ENCODE results near the gene BCKDHA.
"Not testable (repeated sequence)": the region's sequence is repeated elsewhere in the genome, so short reads cannot be mapped to it uniquely, and the experiment has no call there.

The BCKDHA gene

GRCh38 chr19:41376241-41376997 is 21.2 kb upstream of the BCKDHA start, which contains the start of gene TMEM91:
TSS of gene TMEM91 (plus strand) at chr19:41376533. CDS start at chr19:41378310, 1,777 bp downstream.
- peaks cover 58% of the 10 kb centered on the region for H3K4me1 Mint-ChIP-seq (ENCODE audit: low read depth)
- H3K9me3 Mint-ChIP-seq = no peaks in the 10 kb centered on the region
- no peaks in the 10 kb centered on the region for H3K27me3 Mint-ChIP-seq
- peaks cover 15% of the 10 kb centered on the region for H3K36me3 Mint-ChIP-seq (ENCODE audit: low read depth)
- H3K4me3 Mint-ChIP-seq = peak within 1 kb of the TSS; percentile 78
- intact Hi-C loops (cut with micrococcal nuclease) = no loop called here
- peak within 1 kb of the TSS; percentile 74 for H3K27ac Mint-ChIP-seq

GRCh38 chr19:41376998-41377365 is 20.6 kb upstream of the BCKDHA start:
- peaks cover 57% of the 10 kb centered on the region for H3K4me1 Mint-ChIP-seq (ENCODE audit: low read depth)
- intact Hi-C loops (cut with micrococcal nuclease) = no loop called here
- H3K36me3 Mint-ChIP-seq (ENCODE audit: low read depth) = peaks cover 18% of the 10 kb centered on the region
- H3K9me3 Mint-ChIP-seq = no peaks in the 10 kb centered on the region
- peak overlapping the region; percentile 74 for H3K27ac Mint-ChIP-seq
- H3K4me3 Mint-ChIP-seq = peak overlapping the region; percentile 78
- H3K27me3 Mint-ChIP-seq = no peaks in the 10 kb centered on the region

- Mint-ChIP-seq H3K36me3 (ENCODE audit: low read depth) (peaks cover 27% of the 10 kb centered on the region), H3K4me3 (peak overlapping the region; percentile 39), H3K9me3 (no peaks in the 10 kb centered on the region), H3K4me1 (ENCODE audit: low read depth) (peaks cover 52% of the 10 kb centered on the region), H3K27ac (peak overlapping the region; percentile 74), H3K27me3 (no peaks in the 10 kb centered on the region)
- intact Hi-C loops (cut with micrococcal nuclease) = no loop called here
Observed at GRCh38 chr19:41377977-41378709, 19.5 kb upstream of the BCKDHA start.

- H3K27ac Mint-ChIP-seq; H3K4me3 Mint-ChIP-seq; intact Hi-C loops (cut with micrococcal nuclease); H3K27me3 Mint-ChIP-seq; H3K9me3 Mint-ChIP-seq: not testable (repeated sequence)
- peaks cover 61% of the 10 kb centered on the region for H3K36me3 Mint-ChIP-seq (ENCODE audit: low read depth)
- peaks cover 43% of the 10 kb centered on the region for H3K4me1 Mint-ChIP-seq (ENCODE audit: low read depth)
Observed at GRCh38 chr19:41381536-41381935, 16.1 kb upstream of the BCKDHA start.

GRCh38 chr19:41384351-41384750 is 13.3 kb upstream of the BCKDHA start:
- intact Hi-C loops (cut with micrococcal nuclease) = no loop called here
- Mint-ChIP-seq H3K27me3 (no peaks in the 10 kb centered on the region), H3K27ac (no peak overlapping the region), H3K9me3 (no peaks in the 10 kb centered on the region), H3K4me1 (ENCODE audit: low read depth) (peaks cover 17% of the 10 kb centered on the region), H3K4me3 (no peak overlapping the region), H3K36me3 (ENCODE audit: low read depth) (peaks cover 74% of the 10 kb centered on the region)

GRCh38 chr19:41386442-41386841 is 11.2 kb upstream of the BCKDHA start:
- Mint-ChIP-seq H3K4me1 (ENCODE audit: low read depth) (peaks cover 5% of the 10 kb centered on the region), H3K4me3 (no peak overlapping the region), H3K9me3 (no peaks in the 10 kb centered on the region), H3K27ac (no peak overlapping the region), H3K27me3 (no peaks in the 10 kb centered on the region), H3K36me3 (ENCODE audit: low read depth) (peaks cover 95% of the 10 kb centered on the region)
- intact Hi-C loops (cut with micrococcal nuclease) = no loop called here

- Mint-ChIP-seq H3K4me1 (ENCODE audit: low read depth) (peaks cover 22% of the 10 kb centered on the region), H3K9me3 (no peaks in the 10 kb centered on the region), H3K27me3 (no peaks in the 10 kb centered on the region), H3K27ac (no peak overlapping the region), H3K36me3 (ENCODE audit: low read depth) (peaks cover 60% of the 10 kb centered on the region), H3K4me3 (no peak overlapping the region)
- intact Hi-C loops (cut with micrococcal nuclease) = no loop called here
Observed at GRCh38 chr19:41391618-41392017, 6.0 kb upstream of the BCKDHA start.

GRCh38 chr19:41392775-41393174 is 4.8 kb upstream of the BCKDHA start:
- intact Hi-C loops (cut with micrococcal nuclease) = no loop called here
- peaks cover 23% of the 10 kb centered on the region for H3K4me1 Mint-ChIP-seq (ENCODE audit: low read depth)
- H3K9me3 Mint-ChIP-seq = no peaks in the 10 kb centered on the region
- H3K27me3 Mint-ChIP-seq = no peaks in the 10 kb centered on the region
- no peak overlapping the region for H3K4me3 Mint-ChIP-seq
- H3K36me3 Mint-ChIP-seq (ENCODE audit: low read depth) = peaks cover 52% of the 10 kb centered on the region
- H3K27ac Mint-ChIP-seq = no peak overlapping the region

- Mint-ChIP-seq H3K36me3 (ENCODE audit: low read depth) (peaks cover 45% of the 10 kb centered on the region), H3K4me1 (ENCODE audit: low read depth) (peaks cover 41% of the 10 kb centered on the region), H3K27me3 (no peaks in the 10 kb centered on the region), H3K9me3 (no peaks in the 10 kb centered on the region), H3K4me3 (no peak overlapping the region), H3K27ac (peak overlapping the region; percentile 93)
- intact Hi-C loops (cut with micrococcal nuclease) = loop anchor here (5.0 kb wide), 1 partner anchor 37 kb away; no protein-coding TSS in a partner anchor
Observed at GRCh38 chr19:41395355-41395754, 2.3 kb upstream of the BCKDHA start.

GRCh38 chr19:41398050-41398418 is 416 bp downstream of the BCKDHA start:
- H3K4me1 Mint-ChIP-seq (ENCODE audit: low read depth) = peaks cover 59% of the 10 kb centered on the region

GRCh38 chr19:41398598-41398997 is 980 bp downstream of the BCKDHA start:
- no peaks in the 10 kb centered on the region for H3K9me3 Mint-ChIP-seq
- intact Hi-C loops (cut with micrococcal nuclease) = loop anchor here (5.0 kb wide), 1 partner anchor 34 kb away; no protein-coding TSS in a partner anchor
- H3K27me3 Mint-ChIP-seq = no peaks in the 10 kb centered on the region
- peaks cover 47% of the 10 kb centered on the region for H3K36me3 Mint-ChIP-seq (ENCODE audit: low read depth)
- peak overlapping the region; percentile 97 for H3K4me3 Mint-ChIP-seq
- H3K4me1 Mint-ChIP-seq (ENCODE audit: low read depth) = peaks cover 59% of the 10 kb centered on the region
- H3K27ac Mint-ChIP-seq = peak overlapping the region; percentile 93

More at GRCh38 chr19:41398050-41398418, 416 bp downstream of the BCKDHA start:
- Mint-ChIP-seq H3K9me3 (no peaks in the 10 kb centered on the region), H3K4me3 (peak overlapping the region; percentile 97), H3K27ac (peak overlapping the region; percentile 93), H3K27me3 (no peaks in the 10 kb centered on the region), H3K36me3 (ENCODE audit: low read depth) (peaks cover 42% of the 10 kb centered on the region)
- intact Hi-C loops (cut with micrococcal nuclease) = loop anchor here (5.0 kb wide), 1 partner anchor 34 kb away; no protein-coding TSS in a partner anchor

- H3K4me1 Mint-ChIP-seq (ENCODE audit: low read depth) = peaks cover 55% of the 10 kb centered on the region
- no peaks in the 10 kb centered on the region for H3K27me3 Mint-ChIP-seq
- H3K4me3 Mint-ChIP-seq = peak overlapping the region; percentile 97
- intact Hi-C loops (cut with micrococcal nuclease) = loop anchor here (5.0 kb wide), 1 partner anchor 33 kb away; no protein-coding TSS in a partner anchor
- peaks cover 52% of the 10 kb centered on the region for H3K36me3 Mint-ChIP-seq (ENCODE audit: low read depth)
- no peaks in the 10 kb centered on the region for H3K9me3 Mint-ChIP-seq
- H3K27ac Mint-ChIP-seq = no peak overlapping the region
Observed at GRCh38 chr19:41399091-41399490, 1.5 kb downstream of the BCKDHA start.

GRCh38 chr19:41399525-41399924 is 1.9 kb downstream of the BCKDHA start:
- peaks cover 55% of the 10 kb centered on the region for H3K4me1 Mint-ChIP-seq (ENCODE audit: low read depth)
- H3K27me3 Mint-ChIP-seq = no peaks in the 10 kb centered on the region
- no peak overlapping the region for H3K4me3 Mint-ChIP-seq
- intact Hi-C loops (cut with micrococcal nuclease) = loop anchor here (5.0 kb wide), 1 partner anchor 33 kb away; no protein-coding TSS in a partner anchor
- peaks cover 52% of the 10 kb centered on the region for H3K36me3 Mint-ChIP-seq (ENCODE audit: low read depth)
- H3K9me3 Mint-ChIP-seq = no peaks in the 10 kb centered on the region
- H3K27ac Mint-ChIP-seq = peak overlapping the region; percentile 68

GRCh38 chr19:41401483-41401882 is 3.9 kb downstream of the BCKDHA start:
- peaks cover 52% of the 10 kb centered on the region for H3K4me1 Mint-ChIP-seq (ENCODE audit: low read depth)
- peaks cover 52% of the 10 kb centered on the region for H3K36me3 Mint-ChIP-seq (ENCODE audit: low read depth)
- H3K27ac Mint-ChIP-seq = peak overlapping the region; percentile 27
- intact Hi-C loops (cut with micrococcal nuclease) = no loop called here
- no peaks in the 10 kb centered on the region for H3K9me3 Mint-ChIP-seq
- H3K4me3 Mint-ChIP-seq = no peak overlapping the region
- H3K27me3 Mint-ChIP-seq = no peaks in the 10 kb centered on the region

Measured in dendritic cell treated with granulocyte-macrophage colony-stimulating factor and Interleukin-4, amounts not matched to agents 40 ng/mL and 50 ng/mL, for 4 days (primary cell).